ENCODE data around the gene PDLIM7.
A peak's percentile ranks its signal among the peaks of the same experiment; 100 is the strongest.

The PDLIM7 gene

DNA sequence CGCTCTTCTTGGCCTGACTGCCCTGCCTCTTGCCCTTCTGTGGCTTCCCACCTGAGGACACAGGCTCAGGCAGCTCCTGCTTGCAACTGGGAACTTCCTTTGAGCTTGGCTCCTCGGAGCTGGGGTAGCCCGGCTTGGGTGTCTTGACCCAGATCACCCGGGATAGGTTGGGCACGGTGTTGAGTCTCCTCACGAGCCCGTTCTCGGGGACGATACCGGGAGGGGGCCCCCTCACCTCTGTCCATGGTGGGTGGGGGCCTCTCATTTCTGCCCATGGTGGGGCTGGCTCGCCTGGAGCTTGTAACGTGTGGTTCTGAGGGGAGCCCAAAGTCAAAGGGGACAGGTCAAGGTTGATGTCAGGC is 27.1 kb upstream of the PDLIM7 start:
- no peak overlapping the region for H3K4me3 ChIP-seq (replicated peaks; ENCODE audit: low read depth, low read length)
- TF ChIP-seq, protein P1, sequence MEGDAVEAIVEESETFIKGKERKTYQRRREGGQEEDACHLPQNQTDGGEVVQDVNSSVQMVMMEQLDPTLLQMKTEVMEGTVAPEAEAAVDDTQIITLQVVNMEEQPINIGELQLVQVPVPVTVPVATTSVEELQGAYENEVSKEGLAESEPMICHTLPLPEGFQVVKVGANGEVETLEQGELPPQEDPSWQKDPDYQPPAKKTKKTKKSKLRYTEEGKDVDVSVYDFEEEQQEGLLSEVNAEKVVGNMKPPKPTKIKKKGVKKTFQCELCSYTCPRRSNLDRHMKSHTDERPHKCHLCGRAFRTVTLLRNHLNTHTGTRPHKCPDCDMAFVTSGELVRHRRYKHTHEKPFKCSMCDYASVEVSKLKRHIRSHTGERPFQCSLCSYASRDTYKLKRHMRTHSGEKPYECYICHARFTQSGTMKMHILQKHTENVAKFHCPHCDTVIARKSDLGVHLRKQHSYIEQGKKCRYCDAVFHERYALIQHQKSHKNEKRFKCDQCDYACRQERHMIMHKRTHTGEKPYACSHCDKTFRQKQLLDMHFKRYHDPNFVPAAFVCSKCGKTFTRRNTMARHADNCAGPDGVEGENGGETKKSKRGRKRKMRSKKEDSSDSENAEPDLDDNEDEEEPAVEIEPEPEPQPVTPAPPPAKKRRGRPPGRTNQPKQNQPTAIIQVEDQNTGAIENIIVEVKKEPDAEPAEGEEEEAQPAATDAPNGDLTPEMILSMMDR (IDR thresholded peaks at IDR 0.05; ENCODE audit: low read length, missing control alignments) = no peak
- DNase-seq (ENCODE audit: low read depth) = no peak

DNA sequence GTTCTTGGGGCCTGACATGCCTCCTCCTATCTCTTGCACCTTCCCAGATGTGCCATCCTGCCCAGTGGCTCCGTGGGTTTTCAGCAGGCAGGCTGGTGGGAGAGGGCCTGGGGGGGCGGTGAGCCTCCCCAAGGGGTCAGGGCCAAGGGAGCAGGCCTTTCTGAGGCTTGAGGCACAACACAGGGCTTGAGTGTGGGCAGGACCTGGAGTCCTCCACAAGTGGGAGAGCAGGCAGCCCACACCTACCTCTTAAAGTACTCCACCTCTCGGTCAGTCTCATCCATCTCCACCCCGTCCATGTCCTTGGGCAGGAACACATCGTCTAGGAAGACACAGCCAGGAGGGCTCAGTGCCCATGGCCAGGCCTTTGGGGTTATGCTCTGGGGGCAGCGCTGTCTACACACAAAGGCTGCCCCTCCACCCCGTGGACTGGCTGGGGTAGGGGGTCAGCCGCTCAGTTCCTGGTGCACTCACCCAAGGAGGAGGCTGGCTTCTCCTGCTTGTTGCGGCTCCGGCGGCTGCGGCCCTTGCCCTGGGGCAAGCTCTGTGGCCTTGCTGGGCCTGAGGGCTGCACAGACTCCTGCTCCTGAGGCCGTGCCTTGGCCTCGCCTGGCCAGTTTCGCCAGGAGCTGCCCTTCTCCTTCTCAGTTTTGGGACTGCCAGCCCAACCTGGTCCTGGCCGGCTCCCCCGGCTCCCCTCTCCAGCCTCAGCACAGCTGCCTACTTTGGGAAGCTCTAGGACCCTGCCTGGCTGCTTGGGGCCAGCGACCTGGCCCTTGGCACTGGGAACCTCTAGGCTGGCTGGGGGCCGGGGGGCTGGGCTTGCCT is 26.5 kb upstream of the PDLIM7 start:
- no peak overlapping the region for H3K4me3 ChIP-seq (replicated peaks; ENCODE audit: low read depth, low read length)
- no peak for DNase-seq (ENCODE audit: low read depth)
- TF ChIP-seq, protein P1 (IDR thresholded peaks at IDR 0.05; ENCODE audit: low read length, missing control alignments) = no peak

DNA sequence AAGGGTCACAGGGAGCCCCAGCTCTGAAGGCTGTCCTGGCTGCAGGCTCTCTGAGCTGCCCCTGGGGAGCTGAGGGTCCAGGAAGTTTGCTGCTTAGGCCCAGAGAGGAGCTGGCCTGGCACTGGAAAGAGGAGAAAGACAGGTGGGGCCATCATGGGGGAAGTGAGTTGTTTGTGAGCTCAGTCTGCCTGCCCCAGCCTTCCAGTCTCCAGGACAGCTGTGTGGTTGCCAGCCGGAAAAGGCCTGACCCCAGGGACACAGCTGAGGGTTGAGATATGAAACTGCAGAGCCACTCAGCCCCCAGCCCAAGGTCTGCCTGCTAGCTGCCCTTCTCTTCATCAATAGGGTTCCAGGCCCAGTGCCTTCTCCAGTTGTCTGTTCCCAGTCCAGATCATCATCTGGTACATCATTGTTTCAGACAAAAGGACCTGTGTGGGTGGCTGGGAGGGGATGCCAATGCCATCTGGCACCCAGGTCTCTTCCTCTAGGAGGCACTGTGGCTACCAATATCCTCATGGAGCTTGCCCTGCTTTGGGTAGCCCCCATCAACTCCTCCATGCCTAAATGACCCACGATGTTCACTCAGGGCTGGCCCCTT is 23.6 kb upstream of the PDLIM7 start:
- DNase-seq (ENCODE audit: low read depth) = no peak
- no peak overlapping the region for H3K4me3 ChIP-seq (replicated peaks; ENCODE audit: low read depth, low read length)
- TF ChIP-seq, protein P1 (IDR thresholded peaks at IDR 0.05; ENCODE audit: low read length, missing control alignments) = peak; percentile 8

DNA sequence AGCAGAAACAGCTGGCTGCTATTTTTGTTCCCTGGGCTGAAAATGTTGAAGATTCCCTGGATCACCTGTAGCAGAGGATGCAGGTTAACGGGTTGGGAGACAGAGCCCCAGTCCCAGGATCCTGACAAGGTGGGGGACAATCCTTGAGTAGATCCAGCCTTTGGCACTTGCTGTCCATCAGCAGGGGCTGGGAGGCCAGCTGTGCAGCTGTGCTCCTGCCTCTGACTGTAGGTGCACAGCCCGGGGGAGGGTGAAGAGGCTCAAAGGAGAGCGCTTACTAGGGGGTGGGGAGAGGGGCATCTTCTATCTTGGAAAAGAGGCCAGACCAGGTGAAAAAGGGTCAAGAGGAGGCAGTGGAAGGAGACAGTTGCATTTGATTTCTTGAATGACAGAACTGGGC is 22.9 kb upstream of the PDLIM7 start:
- no peak overlapping the region for H3K4me3 ChIP-seq (replicated peaks; ENCODE audit: low read depth, low read length)
- DNase-seq (ENCODE audit: low read depth) = no peak
- TF ChIP-seq, protein P1 (IDR thresholded peaks at IDR 0.05; ENCODE audit: low read length, missing control alignments) = no peak

DNA sequence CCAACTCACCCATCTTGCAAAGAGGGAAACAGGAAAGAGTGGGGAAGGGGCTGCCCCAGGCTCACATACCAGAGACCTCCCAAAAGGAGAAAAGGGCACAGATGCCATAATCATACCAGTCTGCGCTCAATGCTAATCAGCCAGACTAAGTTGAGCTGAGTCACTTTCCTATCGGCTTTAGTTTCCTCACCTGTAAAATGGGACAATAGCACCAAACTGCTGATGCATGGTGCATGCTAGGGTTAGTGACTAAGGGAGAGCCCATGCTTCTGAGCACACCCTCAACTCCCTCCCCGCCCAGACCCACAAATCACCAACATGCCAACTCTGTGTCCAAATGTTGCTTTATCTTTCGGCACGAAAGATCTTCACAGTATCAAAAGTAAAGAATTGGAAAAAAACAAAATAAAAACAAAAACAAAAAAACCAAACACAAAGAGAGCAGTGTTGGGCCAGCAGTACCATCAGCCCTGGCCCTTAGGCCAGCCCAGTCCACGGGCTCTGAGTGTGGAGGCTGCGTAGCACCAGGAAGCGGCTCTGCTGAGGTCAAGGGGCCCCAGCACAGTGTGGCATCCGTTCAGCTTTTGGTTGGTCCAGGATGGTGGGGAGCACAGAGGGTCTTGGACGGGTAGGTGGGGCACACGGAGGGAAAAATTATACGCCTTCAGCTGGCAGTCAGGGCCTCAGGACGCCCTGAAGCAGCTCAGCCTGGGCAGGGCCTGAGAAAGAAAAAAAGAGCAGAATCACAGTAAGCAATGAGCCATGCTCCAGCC is 22.2 kb upstream of the PDLIM7 start:
- no peak for DNase-seq (ENCODE audit: low read depth)
- TF ChIP-seq, protein P1 (IDR thresholded peaks at IDR 0.05; ENCODE audit: low read length, missing control alignments) = no peak
- H3K4me3 ChIP-seq (replicated peaks; ENCODE audit: low read depth, low read length) = no peak overlapping the region

DNA sequence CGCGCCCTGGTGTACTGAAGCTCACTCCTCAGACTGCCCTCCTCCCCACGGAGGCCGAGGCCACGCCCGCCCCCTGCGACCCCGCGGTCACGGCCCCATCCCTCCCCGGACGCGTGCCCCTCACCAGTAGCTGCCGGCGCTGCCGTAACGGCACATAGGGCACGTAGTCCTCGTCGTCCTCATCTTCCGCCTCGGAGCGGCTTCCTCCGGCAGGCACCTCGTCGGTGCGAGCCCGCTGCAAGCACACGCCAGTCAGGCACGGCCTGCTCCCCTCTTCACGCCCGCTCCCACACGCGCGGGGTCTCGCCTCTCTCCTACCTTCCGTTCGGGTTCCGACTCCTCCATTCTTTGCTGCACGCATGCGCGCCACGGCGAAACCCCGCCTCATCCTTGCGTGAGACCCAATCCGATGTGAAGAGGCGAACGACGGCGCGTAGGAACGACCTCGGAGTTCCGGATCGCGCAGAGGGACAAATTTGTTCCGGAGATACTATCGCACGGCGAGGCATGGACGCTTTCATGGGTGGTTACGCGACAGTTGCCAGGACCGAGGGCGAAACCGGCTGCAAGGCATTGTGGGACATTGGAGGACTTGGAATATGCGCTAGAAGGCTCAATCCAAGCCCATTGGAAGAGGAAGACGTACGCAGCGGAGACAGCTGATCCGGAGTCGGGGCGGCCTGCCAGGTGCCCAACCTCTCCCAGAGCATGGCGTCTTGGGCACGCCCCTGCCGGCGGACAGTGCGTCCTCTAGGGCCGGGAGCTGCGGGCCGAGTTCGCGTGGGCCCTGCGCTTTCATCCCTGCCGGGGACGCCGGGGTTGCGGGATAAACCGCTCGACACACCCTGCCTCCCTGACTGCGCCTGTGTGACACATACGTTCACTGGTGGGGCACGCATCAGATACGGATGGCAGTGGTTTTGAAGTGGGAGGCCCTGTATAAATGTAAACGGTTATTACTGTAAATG is 19.5 kb upstream of the PDLIM7 start, which contains the start of gene DDX41:
Gene DDX41 (minus strand): TSS at position 361 of the 968 bp plus-strand sequence. CDS start 16 bp downstream, at position 345.
- DNase-seq (ENCODE audit: low read depth) = peak; percentile 99
- TF ChIP-seq, protein P1 (IDR thresholded peaks at IDR 0.05; ENCODE audit: low read length, missing control alignments) = no peak
- H3K4me3 ChIP-seq (replicated peaks; ENCODE audit: low read depth, low read length) = peak within 1 kb of the TSS; percentile 97

All from fibroblast of pulmonary artery (primary cell).